ENCODE data around the gene AHRR.
"Not testable (repeated sequence)": the region's sequence is repeated elsewhere in the genome, so short reads cannot be mapped to it uniquely, and the experiment has no call there.

Gene AHRR

GRCh38 chr5:478369-478981 is 157.0 kb downstream of the AHRR start:
- no peak for DNase-seq

- no peak for DNase-seq
Observed at GRCh38 chr5:478982-479535, 157.5 kb downstream of the AHRR start.

- DNase-seq = no peak
Observed at GRCh38 chr5:479566-480319, 158.2 kb downstream of the AHRR start.

- DNase-seq = no peak
Observed at GRCh38 chr5:481347-481746, 159.8 kb downstream of the AHRR start.

GRCh38 chr5:482021-482420 is 160.5 kb downstream of the AHRR start:
- no peak for DNase-seq

GRCh38 chr5:482506-482905 is 161.0 kb downstream of the AHRR start:
- DNase-seq = no peak

- DNase-seq = no peak
Observed at GRCh38 chr5:483011-483410, 161.5 kb downstream of the AHRR start.

GRCh38 chr5:483434-484140 is 162.1 kb downstream of the AHRR start:
- DNase-seq = no peak

- DNase-seq = no peak
Observed at GRCh38 chr5:484556-484955, 163.0 kb downstream of the AHRR start.

GRCh38 chr5:485113-485945 is 163.8 kb downstream of the AHRR start:
- no peak for DNase-seq

- no peak for DNase-seq
Observed at GRCh38 chr5:485946-486491, 164.5 kb downstream of the AHRR start.

GRCh38 chr5:486597-486996 is 165.1 kb downstream of the AHRR start:
- DNase-seq = not testable (repeated sequence)

Data from stimulated activated naive CD4-positive, alpha-beta T cell treated with Interleukin-2 at 50 U/mL for 16 hours (primary cell).